Myometrial cell (primary cell): ENCODE results near the gene FAM25A. TPM values are rescaled to one million over a fixed set of nuclear protein-coding genes. Genes with fewer than 3 reads are reported as not detected.

Experiments used
- total RNA-seq: library from RNA; depleted of rRNA; stranded (reverse); fragments of >200 nt; gene quantifications from 2 replicates; pipeline ENCODE4 v1.2.3, GENCODE V29; 2015

Gene FAM25A
- not detected in 2 replicates for total RNA-seq

GRCh38 chr10:87020056-87020455 lies at the start of gene FAM25A:
Gene FAM25A (plus strand): TSS chr10:87020294. CDS start chr10:87020325, 31 bp downstream.

Other genes starting within 250 kb of the FAM25A start
- 7.4 and 9.8 TPM in 2 replicates for gene MMRN2, start 62.7 kb upstream of the FAM25A start, total RNA-seq
- gene SNCG, start 61.7 kb upstream of the FAM25A start, total RNA-seq = 16.1 and 25.4 TPM in 2 replicates
- gene ADIRF, start 51.8 kb upstream of the FAM25A start, total RNA-seq = 35.6 and 35.7 TPM in 2 replicates
- 221 and 257 TPM in 2 replicates for gene GLUD1, start 74.5 kb downstream of the FAM25A start, total RNA-seq
- 11.8 and 20.6 TPM in 2 replicates for gene SHLD2, start 74.9 kb downstream of the FAM25A start, total RNA-seq
- not detected in 2 replicates for gene NUTM2A, start 205.2 kb downstream of the FAM25A start, total RNA-seq